Stimulated activated CD4-positive, alpha-beta T cell treated with anti-CD3 and anti-CD28 coated beads, Interleukin-12 subunit alpha, Interleukin-12 subunit beta, amount 100 ng/mL, for 4 hours (primary cell): ENCODE results near the gene ACTN1.
"Not testable (repeated sequence)": the region's sequence is repeated elsewhere in the genome, so short reads cannot be mapped to it uniquely, and the experiment has no call there.

Experiments
- DNase-seq: peaks from one replicate; pipeline ENCODE4 v3.0.0-alpha.2; 2020

Gene ACTN1

DNA sequence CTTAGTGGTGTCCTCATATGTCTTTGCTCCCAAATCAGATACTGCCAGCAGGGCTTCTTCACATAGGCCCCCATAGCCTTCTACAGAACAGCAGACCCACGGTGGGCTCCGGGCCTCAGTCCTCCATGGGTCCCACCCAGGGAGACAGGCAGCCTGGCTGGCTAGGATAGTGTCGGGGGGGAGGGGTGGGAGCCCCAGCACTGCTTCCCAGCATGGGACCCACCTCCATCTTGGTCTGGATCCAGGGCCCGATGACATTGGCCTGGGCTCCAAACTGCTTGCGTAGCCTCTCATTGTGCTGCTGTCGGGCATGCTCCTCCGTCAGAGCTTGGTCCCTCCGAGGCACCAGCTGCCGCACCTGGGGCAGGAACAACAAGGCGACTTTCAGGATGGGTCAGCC, 96.9 kb downstream of the ACTN1 start:
- no peak for DNase-seq

- DNase-seq: no peak
These were observed 97.7 kb downstream of the ACTN1 start for GRCh38 chr14:68881396-68881795.

DNA sequence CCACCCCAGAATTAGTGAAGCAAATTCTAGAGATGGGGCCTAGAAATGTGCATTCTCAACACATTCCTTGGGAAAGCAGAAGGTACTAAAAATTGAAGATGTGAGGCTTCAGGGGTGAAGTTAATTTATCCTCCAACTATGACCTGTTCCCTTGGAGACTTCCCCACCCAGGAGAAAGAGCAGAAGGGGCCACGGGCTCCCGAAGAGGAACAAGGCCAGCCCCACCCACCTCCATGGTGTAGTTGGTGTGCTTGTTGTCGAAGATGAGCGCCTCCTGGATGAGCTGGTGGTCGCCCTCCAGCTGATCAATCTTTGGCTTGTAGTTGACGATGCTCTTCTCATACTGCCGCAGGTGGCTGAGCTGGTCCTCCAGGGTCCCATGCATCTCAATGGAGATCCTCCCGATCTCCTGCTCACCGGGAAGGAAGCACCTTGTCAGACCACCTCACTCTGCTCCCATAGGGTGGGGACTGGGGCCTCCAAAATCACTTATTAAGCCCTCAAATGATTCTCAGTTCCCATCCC, 98.5 kb downstream of the ACTN1 start:
- no peak for DNase-seq

GRCh38 chr14:68879841-68880575, 99.1 kb downstream of the ACTN1 start:
- DNase-seq: no peak

DNA sequence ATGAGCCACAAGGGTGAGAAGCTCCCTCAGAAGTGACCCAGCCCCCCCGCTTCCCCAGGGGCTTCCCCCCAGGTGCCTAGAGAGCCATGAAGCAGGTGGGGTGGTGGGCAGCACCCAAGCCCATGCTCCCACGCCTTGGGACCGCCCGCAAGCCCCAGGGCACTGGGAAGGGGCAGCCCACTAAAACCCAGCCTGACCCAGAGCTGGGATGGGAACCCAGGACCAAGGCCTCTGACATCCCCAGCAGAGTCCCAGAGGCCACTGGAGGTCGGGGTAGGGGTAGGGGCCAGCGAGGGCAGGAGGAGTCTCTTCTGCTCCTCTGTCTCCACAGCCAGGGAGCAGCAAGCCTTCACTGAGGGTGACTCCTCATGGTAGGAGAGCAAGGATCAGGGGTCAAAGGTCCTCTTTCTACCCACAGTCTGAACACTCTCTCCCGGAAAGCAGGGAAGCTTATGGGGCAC, 99.8 kb downstream of the ACTN1 start:
- no peak for DNase-seq

DNA sequence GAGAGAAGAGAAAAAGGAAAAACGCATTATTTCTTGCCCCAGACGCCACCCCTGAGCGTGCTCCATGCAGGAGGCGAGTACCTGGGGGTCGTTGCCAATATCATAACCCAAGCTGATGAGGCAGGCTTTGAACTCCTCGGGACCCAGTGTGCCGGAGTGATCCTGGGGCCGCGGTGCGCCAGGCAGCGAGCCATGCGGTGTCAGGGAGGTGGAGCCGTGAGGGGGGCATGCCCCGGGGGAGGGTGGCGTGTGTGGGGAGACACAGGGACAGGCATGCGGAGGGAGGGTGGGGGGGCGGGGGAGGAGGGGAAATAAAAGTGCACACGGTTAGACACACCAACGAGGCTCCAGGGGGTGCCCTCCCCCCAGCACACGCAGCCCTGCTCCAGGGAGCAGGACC, 100.2 kb downstream of the ACTN1 start:
- DNase-seq: no peak

- no peak for DNase-seq
These were observed 101.0 kb downstream of the ACTN1 start for GRCh38 chr14:68877993-68878575.

DNA sequence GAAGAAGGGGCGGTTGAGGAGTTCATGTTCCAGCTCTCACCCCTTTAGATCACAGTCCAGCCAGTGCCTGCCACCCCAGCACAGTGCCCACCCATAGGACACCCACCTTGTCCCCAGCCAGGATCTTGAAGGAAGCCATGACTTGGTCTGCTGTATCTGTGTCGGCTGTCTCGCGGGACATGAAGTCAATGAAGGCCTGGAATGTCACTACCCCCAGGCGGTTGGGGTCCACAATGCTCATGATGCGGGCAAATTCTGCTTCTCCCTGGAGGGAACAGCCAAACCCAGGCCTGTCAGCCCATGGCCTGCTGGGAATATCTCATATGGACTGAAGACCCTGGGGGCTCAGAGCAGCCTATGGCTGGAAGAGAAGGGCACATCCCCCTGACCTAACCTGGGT, 102.1 kb downstream of the ACTN1 start:
- no peak for DNase-seq

GRCh38 chr14:68874746-68875155, 104.4 kb downstream of the ACTN1 start:
- DNase-seq: no peak

DNA sequence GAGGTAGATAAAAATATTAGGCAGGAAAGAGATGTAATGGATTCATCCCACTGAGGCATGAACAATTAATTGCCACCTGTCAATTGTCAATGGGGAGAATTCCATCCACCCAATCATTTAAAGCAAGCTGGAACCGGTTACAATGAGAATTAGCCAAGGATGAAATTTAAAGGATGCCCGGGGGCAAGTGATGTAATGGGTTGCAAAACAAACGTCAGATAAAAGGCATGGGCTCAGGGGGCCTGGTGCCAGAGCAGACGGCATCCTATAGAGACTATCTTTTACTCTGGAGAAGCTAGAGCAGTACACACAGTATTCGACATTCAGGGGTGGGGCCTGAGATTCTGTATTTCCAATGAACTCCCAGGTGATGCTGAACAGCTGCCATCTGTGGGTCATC, 105.7 kb downstream of the ACTN1 start:
- DNase-seq: no peak

- DNase-seq: no peak
These were observed 107.7 kb downstream of the ACTN1 start for GRCh38 chr14:68871392-68871791.

DNA sequence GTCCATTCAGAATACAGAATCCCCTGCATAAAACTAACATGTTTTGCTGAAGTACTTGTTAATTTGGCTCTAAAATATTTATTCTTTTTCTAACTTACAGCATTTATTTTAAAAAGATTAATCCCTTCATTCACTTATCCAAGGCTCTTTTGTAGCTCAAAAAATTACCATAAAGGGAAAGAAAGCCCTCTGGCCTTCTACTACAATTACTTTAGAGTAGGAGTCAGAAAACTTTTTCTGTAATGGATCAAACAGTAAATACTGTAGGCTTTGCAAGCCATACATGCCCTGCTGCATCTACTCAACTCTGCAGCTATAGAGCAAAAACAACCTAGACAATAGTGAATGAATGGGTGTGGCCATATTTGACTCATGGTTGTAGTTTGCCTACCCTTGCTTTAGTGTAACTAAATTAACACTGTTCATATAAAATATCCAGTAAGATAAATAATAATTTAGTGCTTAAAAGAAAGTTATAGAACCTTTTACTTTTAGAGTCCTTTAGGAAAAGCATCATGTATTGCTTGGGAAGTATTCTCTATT, 112.0 kb downstream of the ACTN1 start:
- DNase-seq: no peak

- DNase-seq: no peak
These were observed 113.6 kb downstream of the ACTN1 start for GRCh38 chr14:68865542-68865941.

GRCh38 chr14:68864361-68864750, 114.7 kb downstream of the ACTN1 start:
- no peak for DNase-seq

DNA sequence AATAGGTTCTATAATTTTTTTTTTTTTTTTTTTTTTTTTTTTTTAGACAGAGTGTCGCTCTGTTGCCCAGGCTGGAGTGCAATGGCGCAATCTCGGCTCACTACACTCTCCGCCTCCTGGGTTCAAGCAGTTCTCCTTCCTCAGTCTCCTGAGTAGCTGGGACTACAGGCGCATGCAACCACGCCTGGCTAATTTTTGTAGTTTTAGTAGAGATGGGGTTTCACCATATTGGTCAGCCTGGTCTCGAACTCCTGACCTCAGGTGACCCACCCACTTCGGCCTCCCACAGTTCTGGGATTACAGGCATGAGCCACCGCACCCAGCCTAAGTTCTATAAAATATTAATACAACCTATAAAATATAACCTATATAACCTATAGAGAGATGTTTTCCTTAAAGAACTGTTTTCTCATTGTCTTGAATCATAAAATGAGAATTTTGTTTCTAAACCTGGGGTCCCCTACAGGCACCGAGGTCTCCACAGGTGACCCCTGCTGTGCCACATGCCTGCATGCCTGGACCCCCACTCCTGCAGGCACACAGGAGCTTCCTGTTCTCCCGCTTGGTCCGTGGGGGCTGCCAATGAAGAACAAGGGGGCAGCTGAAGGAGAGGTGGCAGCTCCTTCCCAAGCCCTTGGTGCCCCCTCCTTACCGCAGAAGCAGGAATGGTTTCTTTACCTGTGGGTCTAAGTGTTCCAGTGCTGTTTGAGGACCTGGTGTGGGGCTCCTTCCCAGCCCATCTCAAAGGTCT, 115.3 kb downstream of the ACTN1 start:
- DNase-seq: no peak

GRCh38 chr14:68862954-68863594, 116.0 kb downstream of the ACTN1 start:
- DNase-seq: peak; percentile 58

GRCh38 chr14:68860771-68861170, 118.3 kb downstream of the ACTN1 start:
- DNase-seq: no peak

DNA sequence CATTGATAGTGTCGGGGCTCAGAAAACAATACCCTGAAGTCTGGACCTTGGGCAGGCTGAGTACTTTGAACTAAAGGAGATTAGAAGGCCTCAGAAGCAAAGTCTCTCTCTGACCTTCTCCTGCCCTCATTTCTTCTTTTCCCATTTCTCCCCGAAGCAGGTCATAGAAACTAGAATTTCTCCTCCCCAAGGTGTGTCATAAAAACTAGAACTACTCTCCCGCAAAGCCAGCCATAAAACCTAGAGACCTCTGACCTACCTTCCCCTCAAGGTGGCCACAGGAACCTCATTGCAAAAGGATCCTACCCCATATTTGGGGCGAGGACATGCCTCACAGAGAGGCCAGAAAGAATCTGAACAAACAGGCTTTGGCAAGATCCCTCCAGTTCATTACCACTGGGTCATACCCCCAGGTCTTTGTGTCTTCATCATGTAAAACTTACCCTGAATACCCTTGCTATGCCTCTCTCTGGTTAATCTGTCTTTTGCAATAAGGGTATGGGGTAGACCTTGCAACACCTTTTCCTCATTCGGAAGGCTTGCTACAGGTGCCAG, 121.5 kb downstream of the ACTN1 start:
- no peak for DNase-seq

GRCh38 chr14:68856572-68856971, 122.5 kb downstream of the ACTN1 start:
- DNase-seq: no peak

- no peak for DNase-seq
These were observed 124.7 kb downstream of the ACTN1 start for GRCh38 chr14:68854421-68854820.

GRCh38 chr14:68853749-68854148, 125.4 kb downstream of the ACTN1 start:
- DNase-seq: no peak

DNA sequence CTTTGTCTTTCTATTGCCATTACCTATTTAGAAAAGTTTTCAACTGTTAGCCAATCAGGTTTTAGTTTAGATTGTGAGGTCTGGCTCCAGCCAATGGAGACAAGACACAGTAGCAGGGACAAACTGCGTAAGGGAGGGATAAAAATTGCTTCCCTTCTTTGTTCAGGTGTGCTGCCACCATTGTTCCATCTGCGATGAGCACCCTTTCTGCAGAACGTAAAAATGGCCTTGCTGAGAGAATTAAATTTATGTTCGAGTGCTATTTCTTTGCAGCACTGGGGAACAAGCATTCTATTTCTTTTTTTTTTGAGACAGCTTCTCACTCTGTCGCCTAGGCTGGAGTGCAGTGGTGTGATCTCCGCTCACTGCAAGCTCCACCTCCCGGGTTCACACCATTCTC, 126.6 kb downstream of the ACTN1 start:
- DNase-seq: not testable (repeated sequence)

DNA sequence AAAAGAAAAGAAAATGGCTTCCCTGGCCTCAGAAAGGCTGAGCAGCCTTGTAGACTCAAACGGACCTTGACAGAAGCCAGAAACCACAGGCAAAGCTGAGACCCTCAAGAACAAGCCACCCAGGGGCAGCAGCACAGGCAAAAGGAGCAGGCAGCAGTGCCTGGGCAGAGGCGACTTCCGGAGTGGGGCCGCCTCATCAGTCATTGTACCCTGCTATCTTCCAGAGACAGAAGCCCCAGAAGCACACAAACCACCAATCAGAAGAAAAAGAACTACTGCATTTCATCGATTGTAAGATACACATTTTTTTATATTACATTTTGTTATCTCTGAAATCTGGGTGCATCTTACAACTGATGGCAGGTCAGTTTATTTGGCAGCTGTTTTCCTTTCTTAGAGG, 128.0 kb downstream of the ACTN1 start:
- DNase-seq: no peak
